GM12878 (cell line): ENCODE measurements around the gene LDB3. TPM values are rescaled to one million over a fixed set of nuclear protein-coding genes. Genes with fewer than 3 reads are reported as not detected.

Experiments
- ATAC-seq: fragments of 200-7000 bp; cut with Tn5 transposase; 3 replicates; pipeline ENCODE4 v1.9.1; 2020; ENCODE audit warnings: mild to moderate bottlenecking, moderate library complexity
- BruUV-seq: library from RNA; stranded (reverse); fragments of 400-500 nt; replicated peaks from 2 replicates; lab custom pipeline; 2021; lab: Mats Ljungman, UMichigan
- CTCF ChIA-PET: fragments of 300-600 bp; sonication (Branson Sonifier 250); formaldehyde crosslinking; extraction: SDS; loops from one replicate; lab custom pipeline; 2021; ENCODE audit warnings: inconsistent platforms; lab: Yijun Ruan, JAX
- POLR2A ChIA-PET: fragments of 350-600 bp; formaldehyde crosslinking; extraction: SDS; loops from one replicate; lab custom pipeline; 2021; ENCODE audit warnings: inconsistent platforms; lab: Charles Lee
- RAD21 ChIA-PET: fragments of 300-600 bp; sonication (Branson Sonifier 250); formaldehyde crosslinking; loops from one replicate; lab custom pipeline; 2023; ENCODE audit warnings: antibody characterized with exemption; ENCODE audit not compliant: unreplicated experiment; lab: Charles Lee
- SMC1A ChIA-PET: fragments of 300-600 bp; sonication (Branson Sonifier 250); formaldehyde crosslinking; loops from one replicate; lab custom pipeline; 2023; ENCODE audit not compliant: unreplicated experiment, uncharacterized antibody; lab: Charles Lee
- DNase-seq: peaks from one replicate; pipeline ENCODE4 v3.0.0-alpha.2; 2011; ENCODE audit warnings: low read depth, low spot score
- FAIRE-seq: peaks from 3 replicates; lab custom pipeline; 2011; peaks lifted over from hg19 to GRCh38; lab: Jason Lieb, UNC
- H2AFZ ChIP-seq: 2 replicates; pipeline ENCODE4 v1.6.0; 2011; ENCODE audit warnings: low read depth, low read length, control low read depth; ENCODE audit not compliant: control insufficient read depth
- H3K27ac ChIP-seq: 2 replicates; pipeline ENCODE4 v1.5.1; 2011; ENCODE audit warnings: control low read depth; ENCODE audit not compliant: control insufficient read depth, insufficient read depth
- H3K27me3 ChIP-seq, 2 experiments: replicated peaks in 1 of 2; 2 replicates each; pipeline versions ENCODE4 v1.6.0 to v1.6.1; 2011; ENCODE audit warnings: low read length in 1 of 2; ENCODE audit not compliant: control insufficient read depth in 2 of 2, insufficient read depth in 2 of 2
- H3K36me3 ChIP-seq, 2 experiments: 2 replicates each; pipeline ENCODE4 v1.5.1; 2011; ENCODE audit warnings: low read length in 1 of 2; ENCODE audit not compliant: control insufficient read depth in 2 of 2, insufficient read depth in 2 of 2
- H3K4me1 ChIP-seq: 2 replicates; pipeline ENCODE4 v1.6.1; 2011; ENCODE audit warnings: mild to moderate bottlenecking, low read length, moderate library complexity, mixed read lengths; ENCODE audit not compliant: control insufficient read depth, insufficient read depth
- H3K4me2 ChIP-seq: 2 replicates; pipeline ENCODE4 v1.6.0; 2011; ENCODE audit warnings: control low read depth; ENCODE audit not compliant: control insufficient read depth, insufficient read depth
- H3K4me3 ChIP-seq: fragments of 200-600 bp; sonication (generic); 2 replicates; pipeline ENCODE4 v1.5.1; 2016
- H3K79me2 ChIP-seq: 2 replicates; pipeline ENCODE4 v1.6.0; 2011; ENCODE audit warnings: low read length; ENCODE audit not compliant: control insufficient read depth, insufficient read depth
- H3K9ac ChIP-seq: 2 replicates; pipeline ENCODE4 v1.8.0; 2011; ENCODE audit warnings: low read length, control low read depth, mixed read lengths; ENCODE audit not compliant: control insufficient read depth, insufficient read depth
- H3K9me3 ChIP-seq: replicated peaks from 3 replicates; pipeline ENCODE4 v1.5.1; 2011; ENCODE audit warnings: mild to moderate bottlenecking, low read length; ENCODE audit not compliant: control insufficient read depth, insufficient read depth
- H4K20me1 ChIP-seq: 2 replicates; pipeline ENCODE4 v1.6.0; 2011; ENCODE audit not compliant: control insufficient read depth, insufficient read depth
- BHLHE40 ChIP-seq, 2 experiments: fragments of 450-650 bp in 1 of 2; IDR thresholded peaks; 2 replicates each; pipeline ENCODE4 v1.6.1; 2011 to 2017; ENCODE audit warnings: low read depth in 2 of 2, borderline replicate concordance in 1 of 2, improper control_type of control experiment in 1 of 2, low read length in 1 of 2, mild to moderate bottlenecking in 1 of 2
- BRCA1 ChIP-seq: IDR thresholded peaks from 2 replicates; pipeline ENCODE4 v1.6.1; 2011; ENCODE audit warnings: low read depth, low read length, improper control_type of control experiment
- CBX5 ChIP-seq: sonication (generic); IDR thresholded peaks from 2 replicates; pipeline ENCODE4 v1.6.1; 2016; ENCODE audit warnings: low read depth, moderate library complexity, mild to moderate bottlenecking, inconsistent platforms
- CEBPB ChIP-seq, 2 experiments: fragments of 150-350 bp in 1 of 2; IDR thresholded peaks; 2 replicates each; pipeline ENCODE4 v1.6.1; 2012 to 2014; ENCODE audit warnings: low read depth in 2 of 2, low read length in 2 of 2, borderline replicate concordance in 1 of 2, inconsistent platforms in 1 of 2
- MEF2B ChIP-seq: fragments of 450-650 bp; IDR thresholded peaks from 2 replicates; pipeline ENCODE4 v1.6.1; 2018; ENCODE audit warnings: mild to moderate bottlenecking, moderate library complexity; ENCODE audit not compliant: partially characterized antibody, poor library complexity, severe bottlenecking
- RBBP5 ChIP-seq: fragments of 200-600 bp; sonication (generic); conservative IDR thresholded peaks from 2 replicates; pipeline ENCODE4 v1.6.1; 2016
- STAT1 ChIP-seq: fragments of 450-650 bp; conservative IDR thresholded peaks from 2 replicates; pipeline ENCODE4 v1.6.1; 2014; ENCODE audit warnings: antibody characterized with exemption, mild to moderate bottlenecking
- SUZ12 ChIP-seq: fragments of 200-600 bp; sonication (generic); IDR thresholded peaks from one replicate; pipeline ENCODE4 v1.6.1; 2018; ENCODE audit warnings: antibody characterized with exemption, mild to moderate bottlenecking; ENCODE audit not compliant: unreplicated experiment
- TCF3 ChIP-seq: IDR thresholded peaks from 2 replicates; pipeline ENCODE4 v1.6.1; 2012; ENCODE audit warnings: low read depth, mild to moderate bottlenecking, low read length, borderline replicate concordance; ENCODE audit not compliant: insufficient read depth
- USF2 ChIP-seq: IDR thresholded peaks from 2 replicates; pipeline ENCODE4 v1.6.1; 2011; ENCODE audit warnings: low read depth, low read length, improper control_type of control experiment, borderline replicate concordance
- WRNIP1 ChIP-seq: IDR thresholded peaks from 2 replicates; pipeline ENCODE4 v1.6.1; 2011; ENCODE audit warnings: low read depth, low read length, improper control_type of control experiment, borderline replicate concordance
- ZZZ3 ChIP-seq: IDR thresholded peaks from 2 replicates; pipeline ENCODE4 v1.6.1; 2011; ENCODE audit warnings: low read depth; ENCODE audit not compliant: control insufficient read depth, insufficient read length
- WGBS: methylation state at CpG from one replicate; pipeline ENCODE4 v1.1.6; 2016; ENCODE audit warnings: low lambda C conversion rate; ENCODE audit not compliant: insufficient replicate concordance, insufficient coverage; ENCODE audit errors: missing lambda C conversion rate; 5-methylcytosine and 5-hydroxymethylcytosine counted together
- in situ Hi-C: fragments of 300-500 bp; cut with MboI; formaldehyde crosslinking; loops from 9 replicates; pipeline ENCODE4 v1.14.3; 2018; ENCODE audit warnings: mixed read lengths
- intact Hi-C: fragments of 100-400 bp; cut with micrococcal nuclease; formaldehyde crosslinking; loops from one replicate; pipeline ENCODE4 v1.14.2; 2022; ENCODE audit not compliant: unreplicated experiment
- polyA plus RNA-seq, 11 experiments: library from polyadenylated mRNA; depleted of rRNA in 4 of 11; unstranded in 6 of 11; stranded (reverse) in 5 of 11; fragments of >200 nt; fragmentation: Nextera tagmentation in 4 of 11; fragmentation: Illumina TruSeq in 1 of 11; extraction: Ambion mirVana in 4 of 11; extraction: Trizol in 1 of 11; gene quantifications; 1 replicate in 1 of 11; 2 replicates in 10 of 11; pipeline versions ENCODE4 v1.2.1 to v1.2.3, GENCODE V29; 2011 to 2016; ENCODE audit warnings: inconsistent platforms in 2 of 11, missing spikeins in 2 of 11, low read depth in 1 of 11
- total RNA-seq, 4 experiments: library from RNA; depleted of rRNA in 3 of 4; stranded (reverse); fragments of >200 nt in 3 of 4; fragmentation: Illumina TruSeq in 1 of 4; extraction: Trizol in 1 of 4; gene quantifications; 2 replicates each; pipeline versions ENCODE4 v1.2.1 to v1.2.3, GENCODE V29; 2013 to 2021
- TF ChIP-seq, protein P1 (sequence below): fragments of 450-650 bp; IDR thresholded peaks from 2 replicates; pipeline ENCODE4 v1.6.1; 2016; ENCODE audit warnings: mild to moderate bottlenecking, moderate library complexity, borderline replicate concordance

The LDB3 gene
- total and polyA plus RNA-seq, 10 of the 15 experiments (the other 5 are each of a cell fraction or from before 2014, with no cell fraction given): 0.02 to 0.07 (median 0.04) TPM; not detected in 1

DNA sequence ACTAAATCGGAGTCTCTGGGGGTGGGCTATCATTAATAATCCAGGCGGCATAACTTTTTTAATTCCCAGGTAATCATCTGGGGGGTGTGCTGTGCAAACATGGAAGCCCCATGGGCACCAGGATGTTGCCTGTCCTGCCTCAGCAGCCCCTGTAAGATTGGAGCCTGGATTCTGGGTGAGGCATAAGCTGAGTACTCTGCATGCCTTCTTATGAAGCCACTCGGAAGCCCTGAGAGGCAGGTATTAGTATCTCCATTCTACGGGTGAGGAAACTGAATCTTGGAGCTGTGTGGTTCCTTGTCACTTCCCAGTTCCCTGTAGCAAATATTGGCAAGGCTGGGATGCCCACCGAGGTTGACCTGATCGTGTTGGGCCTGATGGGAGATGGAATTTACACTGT lies 21.4 kb upstream of the LDB3 start (continued):
- TF ChIP-seq CEBPB (IDR thresholded peaks at IDR 0.05; ENCODE audit: borderline replicate concordance in 1 of 2, low read depth in 2 of 2, low read length in 2 of 2): no peak
- TF ChIP-seq, all 136 proteins: peak for 0

DNA sequence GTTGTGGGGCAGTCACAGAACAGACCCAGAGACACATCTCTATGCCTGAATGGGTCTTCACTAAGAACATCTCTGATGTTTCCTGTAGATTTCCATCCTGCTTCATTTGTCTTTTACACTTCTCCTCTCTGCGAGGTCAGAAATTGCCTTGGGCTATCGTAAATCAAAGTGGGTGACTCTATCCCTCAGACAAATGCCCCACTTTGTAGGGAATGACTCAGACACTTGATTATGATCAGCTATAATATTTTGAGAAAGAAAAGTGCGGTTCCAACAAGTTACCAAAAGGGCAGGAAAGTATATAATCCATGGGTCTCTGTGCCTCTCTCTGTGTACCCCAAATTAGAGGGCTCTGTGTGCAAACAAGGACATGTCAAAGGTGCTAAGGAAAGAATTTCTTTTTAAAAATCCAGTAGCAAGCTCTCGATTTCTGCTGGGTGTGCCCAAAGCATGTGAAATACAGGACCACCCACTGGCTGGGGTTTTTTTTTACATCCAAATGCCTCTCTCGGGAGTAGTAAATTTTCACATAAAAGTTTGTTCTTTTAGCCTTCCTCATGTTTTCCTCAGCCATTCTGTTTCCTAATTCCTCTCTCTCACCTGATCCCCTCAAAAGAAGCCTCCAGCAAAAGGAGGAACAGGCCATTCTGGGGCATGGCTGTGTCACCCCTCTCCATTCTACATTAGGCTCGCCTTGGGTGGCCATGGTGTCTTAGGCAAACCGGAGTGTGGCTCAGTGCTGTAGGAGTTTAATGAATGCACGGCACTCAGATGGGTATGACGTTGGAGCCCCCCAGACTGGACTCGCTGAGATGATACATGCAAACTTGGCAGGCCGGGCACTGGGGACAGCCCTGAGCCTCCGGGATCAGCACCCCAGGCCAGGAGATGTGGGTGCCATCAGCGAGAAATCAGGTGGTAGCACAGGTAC lies 20.3 kb upstream of the LDB3 start:
- RAD21 ChIA-PET: no interaction called here
- WGBS: 51% methylated on average over 13 of the region's 13 CpGs
- Histone ChIP-seq H2AFZ (no peak overlapping the region), H3K79me2 (no peaks in the 10 kb centered on the region), H4K20me1 (no peaks in the 10 kb centered on the region), H3K4me3 (no peak overlapping the region), H3K9ac (no peak overlapping the region), H3K9me3 (no peaks in the 10 kb centered on the region), H3K4me2 (no peak overlapping the region), H3K4me1 (peaks cover 13% of the 10 kb centered on the region), H3K36me3 (no peaks in the 10 kb centered on the region), H3K27me3 (no peaks in the 10 kb centered on the region; a peak in 1 of 4 replicates), H3K27ac (no peak overlapping the region)
- SMC1A ChIA-PET: no interaction called here
- ATAC-seq (no peak), DNase-seq (no peak), FAIRE-seq (no peak)
- no TSS peak for BruUV-seq
- intact Hi-C loops (no loop called here), in situ Hi-C loops (no loop called here)
- CTCF ChIA-PET: no interaction called here
- POLR2A ChIA-PET: interaction anchor here (0.7 kb wide), 1 partner anchor 28 kb away, joined by 6 read pairs; no protein-coding TSS in a partner anchor
- no peak for TF ChIP-seq BHLHE40 (IDR thresholded peaks at IDR 0.05; ENCODE audit: borderline replicate concordance in 1 of 2, low read depth in 2 of 2, low read length in 1 of 2)
- TF ChIP-seq SUZ12: no peak
- no peak for TF ChIP-seq USF2
- TF ChIP-seq, protein P1, sequence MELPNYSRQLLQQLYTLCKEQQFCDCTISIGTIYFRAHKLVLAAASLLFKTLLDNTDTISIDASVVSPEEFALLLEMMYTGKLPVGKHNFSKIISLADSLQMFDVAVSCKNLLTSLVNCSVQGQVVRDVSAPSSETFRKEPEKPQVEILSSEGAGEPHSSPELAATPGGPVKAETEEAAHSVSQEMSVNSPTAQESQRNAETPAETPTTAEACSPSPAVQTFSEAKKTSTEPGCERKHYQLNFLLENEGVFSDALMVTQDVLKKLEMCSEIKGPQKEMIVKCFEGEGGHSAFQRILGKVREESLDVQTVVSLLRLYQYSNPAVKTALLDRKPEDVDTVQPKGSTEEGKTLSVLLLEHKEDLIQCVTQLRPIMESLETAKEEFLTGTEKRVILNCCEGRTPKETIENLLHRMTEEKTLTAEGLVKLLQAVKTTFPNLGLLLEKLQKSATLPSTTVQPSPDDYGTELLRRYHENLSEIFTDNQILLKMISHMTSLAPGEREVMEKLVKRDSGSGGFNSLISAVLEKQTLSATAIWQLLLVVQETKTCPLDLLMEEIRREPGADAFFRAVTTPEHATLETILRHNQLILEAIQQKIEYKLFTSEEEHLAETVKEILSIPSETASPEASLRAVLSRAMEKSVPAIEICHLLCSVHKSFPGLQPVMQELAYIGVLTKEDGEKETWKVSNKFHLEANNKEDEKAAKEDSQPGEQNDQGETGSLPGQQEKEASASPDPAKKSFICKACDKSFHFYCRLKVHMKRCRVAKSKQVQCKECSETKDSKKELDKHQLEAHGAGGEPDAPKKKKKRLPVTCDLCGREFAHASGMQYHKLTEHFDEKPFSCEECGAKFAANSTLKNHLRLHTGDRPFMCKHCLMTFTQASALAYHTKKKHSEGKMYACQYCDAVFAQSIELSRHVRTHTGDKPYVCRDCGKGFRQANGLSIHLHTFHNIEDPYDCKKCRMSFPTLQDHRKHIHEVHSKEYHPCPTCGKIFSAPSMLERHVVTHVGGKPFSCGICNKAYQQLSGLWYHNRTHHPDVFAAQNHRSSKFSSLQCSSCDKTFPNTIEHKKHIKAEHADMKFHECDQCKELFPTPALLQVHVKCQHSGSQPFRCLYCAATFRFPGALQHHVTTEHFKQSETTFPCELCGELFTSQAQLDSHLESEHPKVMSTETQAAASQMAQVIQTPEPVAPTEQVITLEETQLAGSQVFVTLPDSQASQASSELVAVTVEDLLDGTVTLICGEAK: no peak
- no peak for TF ChIP-seq WRNIP1
- no peak for TF ChIP-seq CBX5
- TF ChIP-seq MEF2B: no peak
- TF ChIP-seq RBBP5: no peak
- TF ChIP-seq STAT1: no peak
- TF ChIP-seq TCF3: no peak
- no peak for TF ChIP-seq BRCA1
- no peak for TF ChIP-seq ZZZ3
